Uterus (tissue), 2 donors: Measurements from ENCODE around the gene VSTM4.

Experiments
- CTCF ChIP-seq, 4 experiments: fragments of 200-600 bp in 2 of 4; fragments of 450-650 bp in 2 of 4; sonication (generic) in 2 of 4; IDR thresholded peaks; one replicate each; pipeline ENCODE4 v1.5.1; 2016 to 2019; ENCODE audit warnings: antibody characterized with exemption in 4 of 4, mild to moderate bottlenecking in 2 of 4, moderate library complexity in 1 of 4
- POLR2A ChIP-seq, 2 donors: fragments of 450-650 bp; IDR thresholded peaks; one replicate each; pipeline ENCODE4 v1.6.1; 2016; ENCODE audit warnings: antibody characterized with exemption in 2 of 2, mild to moderate bottlenecking in 1 of 2, moderate library complexity in 1 of 2

- TF ChIP-seq POLR2A (IDR thresholded peaks at IDR 0.05) = no peak
- TF ChIP-seq CTCF (IDR thresholded peaks at IDR 0.05) = no peak
Measured at GRCh38 chr10:49083261-49083660, 32.1 kb downstream of the VSTM4 start.
